NCI-H2196 (cell line): Measurements from ENCODE around the gene PBX1.

Experiments
- DNase-seq: peaks from one replicate; lab custom pipeline; 2025; ENCODE audit not compliant: unreplicated experiment; lab: John Stamatoyannopoulos, UW

The PBX1 gene

GRCh38 chr1:164664127-164664526 is 105.1 kb downstream of the PBX1 start:
- DNase-seq = no peak

DNA sequence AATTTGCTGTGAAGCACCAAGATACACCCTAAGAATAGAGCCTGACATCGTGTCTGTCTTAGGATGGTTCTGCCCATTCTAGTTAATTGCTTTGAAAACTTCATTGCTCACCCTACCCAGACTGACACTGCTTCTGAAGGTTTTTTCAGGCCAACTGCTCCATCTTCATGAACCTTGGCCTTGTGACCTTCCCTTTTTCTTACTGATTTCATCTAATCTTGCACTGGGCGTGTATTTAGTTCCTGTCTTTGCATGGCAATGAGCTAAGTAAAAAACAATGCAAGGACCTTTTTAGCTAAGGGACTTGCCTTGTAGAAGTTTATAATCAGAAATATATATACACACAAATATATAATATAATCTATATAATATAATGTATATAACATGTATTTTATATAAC is 108.0 kb downstream of the PBX1 start:
- DNase-seq = no peak

DNA sequence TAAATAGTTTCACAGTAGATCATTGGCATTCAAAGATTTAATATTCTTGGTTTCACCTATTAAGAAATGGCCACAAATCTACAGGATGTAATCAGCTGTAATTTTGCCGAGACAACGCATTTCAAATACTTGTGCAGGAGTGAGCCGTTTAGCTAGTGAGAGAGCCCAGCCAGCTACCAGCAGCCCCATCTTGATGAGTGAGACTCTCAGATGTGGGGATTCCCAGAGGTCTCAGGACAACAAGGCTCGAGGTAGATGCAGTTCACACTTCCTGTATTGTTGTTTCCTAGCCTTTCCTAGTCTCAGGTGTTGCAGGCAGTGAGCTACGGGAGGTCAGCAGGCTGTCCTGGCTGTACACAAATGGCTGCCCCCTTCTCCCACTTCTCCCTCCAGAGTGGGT is 108.6 kb downstream of the PBX1 start:
- no peak for DNase-seq

- DNase-seq = peak; percentile 24
Observed at GRCh38 chr1:164668491-164669400, 109.8 kb downstream of the PBX1 start.

- DNase-seq = no peak
Observed at GRCh38 chr1:164670026-164670425, 111.0 kb downstream of the PBX1 start.

- DNase-seq = no peak
Observed at GRCh38 chr1:164670786-164671185, 111.8 kb downstream of the PBX1 start.

DNA sequence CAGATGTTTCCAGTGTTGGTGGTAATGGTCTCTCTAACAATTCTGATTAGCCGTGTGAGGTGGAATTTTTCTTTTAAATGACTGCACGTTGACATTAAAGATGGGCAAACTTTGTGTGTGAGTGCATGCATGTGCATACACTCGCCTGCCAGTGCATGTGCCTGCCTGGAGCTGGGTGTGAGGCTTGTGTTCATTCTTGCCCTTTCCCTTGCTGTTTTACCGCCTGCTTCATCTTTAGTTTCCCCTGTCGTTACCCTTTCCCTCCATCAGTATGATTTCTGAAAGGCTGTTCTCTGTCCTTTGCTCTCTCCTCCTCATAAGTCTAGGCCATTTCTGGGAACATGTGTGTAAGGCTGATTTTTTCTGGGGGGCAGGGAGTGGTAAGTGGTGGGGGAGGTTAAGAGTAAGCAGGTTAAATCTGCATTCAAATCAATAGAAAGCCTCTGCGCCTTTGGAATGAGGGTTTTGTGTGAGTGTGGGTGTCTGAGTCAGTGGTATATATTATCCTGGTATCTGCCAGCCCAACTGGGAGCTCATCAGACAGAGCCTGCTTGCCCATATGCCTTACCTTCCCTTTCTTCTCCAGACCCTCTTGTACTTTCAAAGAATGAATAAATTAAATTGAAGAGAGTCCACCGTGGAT is 112.5 kb downstream of the PBX1 start:
- no peak for DNase-seq

- DNase-seq = no peak
Observed at GRCh38 chr1:164671966-164672571, 113.1 kb downstream of the PBX1 start.

GRCh38 chr1:164672588-164672987 is 113.6 kb downstream of the PBX1 start:
- no peak for DNase-seq

GRCh38 chr1:164673584-164674214 is 114.7 kb downstream of the PBX1 start:
- DNase-seq = no peak

GRCh38 chr1:164675342-164675904 is 116.4 kb downstream of the PBX1 start:
- no peak for DNase-seq

- no peak for DNase-seq
Observed at GRCh38 chr1:164678136-164678700, 119.2 kb downstream of the PBX1 start.

GRCh38 chr1:164682570-164682969 is 123.6 kb downstream of the PBX1 start:
- no peak for DNase-seq

- DNase-seq = no peak
Observed at GRCh38 chr1:164683235-164683634, 124.3 kb downstream of the PBX1 start.

DNA sequence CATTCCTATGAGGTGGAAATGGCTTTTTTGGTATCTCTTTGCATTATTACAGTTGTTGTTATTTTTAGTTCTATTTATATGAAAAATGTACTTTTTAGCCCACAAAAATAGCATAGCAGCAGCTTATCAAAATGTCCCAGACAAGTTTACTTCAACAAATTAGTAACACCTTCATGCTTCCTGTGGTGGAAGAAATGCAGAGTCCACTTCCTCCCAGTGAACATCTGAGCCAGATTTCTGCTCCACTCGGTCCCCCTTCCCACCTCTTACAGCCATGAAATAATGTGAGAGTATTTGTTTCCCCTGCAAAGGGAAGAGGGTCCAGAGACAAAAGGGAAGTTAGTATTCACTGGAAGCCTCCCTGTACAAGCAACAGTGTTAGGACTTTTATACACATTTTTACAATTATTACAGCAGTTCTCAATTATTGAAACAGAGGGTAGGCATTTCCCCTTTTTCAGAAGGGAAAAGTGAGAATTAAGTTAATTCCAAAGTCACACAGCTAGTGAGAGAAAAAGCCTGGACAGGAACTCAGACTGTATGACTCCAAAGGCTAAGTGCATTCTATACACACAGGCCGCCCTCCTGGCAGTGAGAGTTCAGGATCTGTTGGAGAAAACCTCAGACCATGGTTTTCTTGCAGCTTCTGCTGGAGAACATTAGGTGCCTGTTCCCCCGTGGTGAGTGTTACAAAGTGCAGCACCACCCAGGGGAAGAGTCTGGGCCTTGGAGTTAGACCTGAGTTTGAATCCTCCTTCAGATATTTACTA is 126.5 kb downstream of the PBX1 start:
- no peak for DNase-seq

DNA sequence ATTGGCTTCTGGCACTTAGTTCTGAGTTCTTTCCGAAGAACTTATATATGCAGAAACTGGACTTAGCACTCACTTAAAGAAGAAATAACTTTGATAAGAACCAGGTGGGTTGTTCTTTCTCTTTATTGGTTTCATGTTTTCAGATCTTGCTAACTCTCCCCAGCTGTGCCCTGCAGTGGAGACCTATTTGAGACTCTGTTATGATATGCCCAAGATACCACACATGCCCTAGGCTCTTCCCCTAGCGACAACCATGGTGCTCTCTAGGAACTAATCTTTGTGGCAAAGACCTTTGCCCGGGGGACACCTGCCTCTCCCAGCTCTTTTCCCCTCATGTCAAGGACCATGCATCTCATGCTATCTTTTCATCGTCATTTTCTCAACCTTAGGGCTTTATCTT is 128.8 kb downstream of the PBX1 start:
- no peak for DNase-seq

DNA sequence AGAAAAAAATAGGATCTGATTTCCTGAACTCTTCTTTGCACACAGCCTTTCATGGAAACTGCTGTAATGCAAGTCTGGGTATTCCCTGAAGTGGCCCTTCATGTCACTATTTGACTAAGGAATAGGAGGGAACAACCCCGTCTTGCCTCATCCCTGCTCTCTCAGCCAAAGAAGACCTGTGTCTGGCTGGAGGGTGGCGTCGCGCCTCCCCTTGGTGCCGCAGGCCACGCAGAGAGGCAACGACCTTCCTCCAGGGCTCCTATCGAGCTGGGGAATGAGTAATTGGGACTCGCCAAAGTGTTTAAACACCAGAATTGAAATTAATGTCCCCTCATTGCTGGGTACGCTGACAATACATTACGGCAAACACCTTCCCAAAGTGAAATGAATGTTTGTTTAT is 129.8 kb downstream of the PBX1 start:
- no peak for DNase-seq

- no peak for DNase-seq
Observed at GRCh38 chr1:164689672-164690511, 130.9 kb downstream of the PBX1 start.

DNA sequence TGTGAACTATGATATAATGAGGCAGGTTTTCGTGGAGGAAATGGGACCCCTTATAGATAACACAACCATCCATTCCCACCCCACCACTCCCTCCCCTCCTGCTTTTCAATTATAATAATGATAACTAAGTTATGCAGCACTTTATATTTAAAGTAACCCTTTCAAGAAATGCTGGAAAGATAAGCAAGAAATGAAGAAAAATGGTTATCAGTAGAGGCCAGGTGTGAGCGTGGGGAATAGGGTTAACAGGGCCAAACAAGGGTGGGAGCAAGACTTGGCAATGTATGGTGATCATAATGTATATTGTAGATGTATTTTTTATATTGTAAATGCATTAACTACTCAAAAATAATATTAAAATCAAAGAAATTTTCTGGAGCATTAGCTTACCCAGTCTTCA is 133.4 kb downstream of the PBX1 start:
- DNase-seq = no peak
